ENCODE measurements around the gene CSF2.

Gene CSF2

GRCh38 chr5:132073231-132074013, at the start of gene CSF2:
Gene CSF2, plus strand, starts transcription at chr5:132073789. Its CDS starts 35 bp downstream, at chr5:132073824.
- DNase-seq, result no peak

- no peak for DNase-seq
These were observed 49.5 kb upstream of the CSF2 start for GRCh38 chr5:132024117-132024435.

GRCh38 chr5:132024789-132025402, 48.7 kb upstream of the CSF2 start:
- DNase-seq, result no peak

GRCh38 chr5:132025403-132025971, 48.1 kb upstream of the CSF2 start:
- DNase-seq, result no peak

GRCh38 chr5:132026516-132027008, 47.0 kb upstream of the CSF2 start:
- no peak for DNase-seq

GRCh38 chr5:132027027-132027426, 46.6 kb upstream of the CSF2 start:
- no peak for DNase-seq

- DNase-seq, result no peak
These were observed 43.8 kb upstream of the CSF2 start for GRCh38 chr5:132029609-132030330.

GRCh38 chr5:132030610-132031009, 43.0 kb upstream of the CSF2 start:
- no peak for DNase-seq

GRCh38 chr5:132032196-132032595, 41.4 kb upstream of the CSF2 start:
- DNase-seq, result no peak

GRCh38 chr5:132033122-132033521, 40.5 kb upstream of the CSF2 start:
- no peak for DNase-seq

- no peak for DNase-seq
These were observed 36.2 kb upstream of the CSF2 start for GRCh38 chr5:132037353-132037752.

GRCh38 chr5:132044207-132044606, 29.4 kb upstream of the CSF2 start:
- no peak for DNase-seq

- no peak for DNase-seq
These were observed 26.7 kb upstream of the CSF2 start for GRCh38 chr5:132046880-132047299.

GRCh38 chr5:132049093-132049492, 24.5 kb upstream of the CSF2 start:
- DNase-seq, result no peak

GRCh38 chr5:132049559-132049958, 24.0 kb upstream of the CSF2 start:
- no peak for DNase-seq

GRCh38 chr5:132050136-132050535, 23.5 kb upstream of the CSF2 start:
- no peak for DNase-seq

- no peak for DNase-seq
These were observed 22.7 kb upstream of the CSF2 start for GRCh38 chr5:132050661-132051552.

- DNase-seq, result no peak
These were observed 21.1 kb upstream of the CSF2 start for GRCh38 chr5:132052520-132052919.

GRCh38 chr5:132053483-132053882, 20.1 kb upstream of the CSF2 start:
- no peak for DNase-seq

GRCh38 chr5:132054031-132054696, 19.4 kb upstream of the CSF2 start:
- no peak for DNase-seq

GRCh38 chr5:132054697-132055440, 18.7 kb upstream of the CSF2 start:
- no peak for DNase-seq

Data from NCI-H748 treated with DMSO at 0.1 percent for 48 hours (cell line).